GM21381 (cell line): ENCODE results near the gene KRTAP10-11.
"Not testable (repeated sequence)": the region's sequence is repeated elsewhere in the genome, so short reads cannot be mapped to it uniquely, and the experiment has no call there.

Experiments used
- ATAC-seq: cut with Tn5 transposase; IDR thresholded peaks from one replicate; pipeline ENCODE4 v1.9.1; 2021; ENCODE audit warnings: mild to moderate bottlenecking, moderate library complexity; ENCODE audit not compliant: unreplicated experiment

KRTAP10-11 gene, protein sequence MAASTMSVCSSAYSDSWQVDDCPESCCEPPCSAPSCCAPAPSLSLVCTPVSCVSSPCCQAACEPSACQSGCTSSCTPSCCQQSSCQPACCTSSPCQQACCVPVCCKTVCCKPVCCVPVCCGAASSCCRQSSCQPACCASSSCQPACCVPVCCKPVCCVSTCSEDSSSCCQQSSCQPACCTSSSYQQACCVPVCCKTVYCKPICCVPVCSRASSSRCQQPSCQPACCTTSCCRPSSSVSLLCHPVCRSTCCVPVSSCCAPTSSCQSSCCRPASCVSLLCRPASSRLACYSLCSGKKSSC

DNA sequence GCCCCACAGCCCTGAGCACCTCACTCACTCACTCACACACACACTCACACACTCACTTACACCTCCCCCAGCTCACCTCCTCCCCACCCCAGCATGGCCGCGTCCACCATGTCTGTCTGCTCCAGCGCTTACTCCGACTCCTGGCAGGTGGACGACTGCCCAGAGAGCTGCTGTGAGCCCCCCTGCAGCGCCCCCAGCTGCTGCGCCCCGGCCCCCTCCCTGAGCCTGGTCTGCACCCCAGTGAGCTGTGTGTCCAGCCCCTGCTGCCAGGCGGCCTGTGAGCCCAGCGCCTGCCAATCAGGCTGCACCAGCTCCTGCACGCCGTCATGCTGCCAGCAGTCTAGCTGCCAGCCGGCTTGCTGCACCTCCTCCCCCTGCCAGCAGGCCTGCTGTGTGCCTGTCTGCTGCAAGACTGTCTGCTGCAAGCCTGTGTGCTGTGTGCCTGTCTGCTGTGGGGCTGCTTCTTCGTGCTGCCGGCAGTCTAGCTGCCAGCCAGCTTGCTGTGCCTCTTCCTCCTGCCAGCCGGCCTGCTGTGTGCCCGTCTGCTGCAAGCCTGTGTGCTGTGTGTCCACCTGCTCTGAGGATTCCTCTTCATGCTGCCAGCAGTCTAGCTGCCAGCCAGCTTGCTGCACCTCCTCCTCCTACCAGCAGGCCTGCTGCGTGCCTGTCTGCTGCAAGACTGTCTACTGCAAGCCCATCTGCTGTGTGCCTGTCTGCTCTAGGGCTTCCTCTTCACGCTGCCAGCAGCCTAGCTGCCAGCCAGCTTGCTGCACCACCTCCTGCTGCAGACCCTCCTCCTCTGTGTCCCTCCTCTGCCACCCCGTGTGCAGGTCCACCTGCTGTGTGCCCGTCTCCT is at the start of gene KRTAP10-11:
Gene KRTAP10-11 (plus strand): TSS at position 49 of the 856 bp plus-strand sequence. CDS start 45 bp downstream, at position 94.
- ATAC-seq = not testable (repeated sequence)

DNA sequence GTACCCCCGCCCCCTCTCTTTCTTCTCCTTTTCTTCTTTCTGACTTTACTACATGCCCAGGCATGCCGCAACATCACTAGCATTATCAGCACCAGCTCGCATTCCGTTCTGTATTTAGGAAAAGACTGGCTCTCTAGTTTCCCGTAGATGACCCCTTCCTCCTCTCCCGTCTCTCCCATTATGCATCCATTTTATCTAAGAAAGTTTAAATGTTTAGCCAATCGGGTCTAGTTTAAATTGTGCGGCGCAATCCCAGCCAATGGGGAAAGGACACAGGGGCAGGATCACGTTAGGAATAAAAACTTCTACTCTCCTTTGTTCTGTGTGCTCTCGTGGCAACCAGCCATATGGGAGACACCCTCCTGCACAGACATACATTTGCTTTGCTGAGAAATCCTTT is 48.2 kb upstream of the KRTAP10-11 start:
- no peak for ATAC-seq

DNA sequence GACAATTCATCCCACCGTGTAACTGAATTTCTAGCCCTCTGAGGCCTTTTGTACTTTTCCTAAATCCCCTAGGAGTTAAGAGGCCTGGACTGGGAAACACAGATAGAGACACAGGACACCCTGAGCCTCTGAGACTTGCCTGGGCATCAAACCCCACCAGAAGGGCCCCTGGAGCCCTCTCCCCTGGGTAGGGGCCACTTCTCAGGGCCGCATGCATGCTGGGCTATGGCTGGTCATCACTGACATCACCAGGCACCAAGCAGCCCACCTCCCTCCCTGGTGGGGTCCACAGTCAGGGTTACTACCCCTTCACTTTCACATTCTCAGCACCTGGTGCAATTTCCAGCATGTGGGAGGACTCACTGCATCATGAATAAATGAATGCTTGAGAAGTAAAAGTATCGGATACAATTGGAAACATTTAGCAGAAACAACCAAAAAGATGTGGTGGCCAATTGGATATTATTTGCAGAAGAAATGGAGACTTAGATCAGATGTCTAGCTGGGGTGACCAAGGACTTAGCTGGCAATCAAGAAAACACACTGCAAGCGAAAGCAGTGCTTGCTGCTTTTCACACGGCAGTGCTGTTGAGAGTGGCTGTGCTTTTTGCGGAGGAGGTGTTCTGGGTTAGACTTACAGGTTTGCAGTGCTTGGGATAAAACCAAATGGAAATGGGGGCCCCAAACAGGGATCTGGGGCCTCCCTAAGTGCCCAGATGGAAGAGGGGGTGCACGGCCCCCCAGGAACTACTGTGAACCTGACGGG is 46.8 kb upstream of the KRTAP10-11 start:
- no peak for ATAC-seq

DNA sequence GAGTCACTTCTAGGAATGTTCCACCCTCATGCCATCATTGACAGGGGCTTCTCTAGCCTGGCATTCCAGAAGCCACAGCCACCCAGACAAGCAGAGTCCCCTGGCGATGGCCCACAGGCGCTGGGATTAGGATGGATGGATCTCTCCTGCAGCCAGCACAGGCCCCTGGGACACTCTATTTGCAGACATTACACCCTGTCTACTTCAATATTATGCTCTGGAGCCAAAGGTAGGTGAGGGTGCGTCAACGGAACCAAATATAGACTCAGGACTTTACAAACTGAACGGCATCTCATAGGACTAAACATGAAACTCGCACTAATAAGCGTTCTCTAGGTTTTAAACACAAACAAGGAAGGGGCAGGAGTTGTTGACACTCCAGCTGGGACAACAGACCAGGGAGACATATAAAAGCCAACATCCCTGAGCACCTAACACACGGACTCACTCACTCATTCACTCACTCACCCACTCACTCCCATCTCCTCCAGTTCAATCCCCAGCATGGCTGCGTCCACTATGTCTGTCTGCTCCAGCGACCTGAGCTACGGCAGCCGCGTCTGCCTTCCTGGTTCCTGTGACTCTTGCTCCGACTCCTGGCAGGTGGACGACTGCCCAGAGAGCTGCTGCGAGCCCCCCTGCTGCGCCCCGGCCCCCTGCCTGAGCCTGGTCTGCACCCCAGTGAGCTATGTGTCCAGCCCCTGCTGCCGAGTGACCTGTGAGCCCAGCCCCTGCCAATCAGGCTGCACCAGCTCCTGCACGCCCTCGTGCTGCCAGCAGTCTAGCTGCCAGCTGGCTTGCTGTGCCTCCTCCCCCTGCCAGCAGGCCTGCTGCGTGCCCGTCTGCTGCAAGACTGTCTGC is 45.9 kb upstream of the KRTAP10-11 start, which contains the start of gene KRTAP10-7:
Gene KRTAP10-7 (plus strand): TSS at position 480 of the 861 bp plus-strand sequence. CDS start 25 bp downstream, at position 505.
- not testable (repeated sequence) for ATAC-seq

DNA sequence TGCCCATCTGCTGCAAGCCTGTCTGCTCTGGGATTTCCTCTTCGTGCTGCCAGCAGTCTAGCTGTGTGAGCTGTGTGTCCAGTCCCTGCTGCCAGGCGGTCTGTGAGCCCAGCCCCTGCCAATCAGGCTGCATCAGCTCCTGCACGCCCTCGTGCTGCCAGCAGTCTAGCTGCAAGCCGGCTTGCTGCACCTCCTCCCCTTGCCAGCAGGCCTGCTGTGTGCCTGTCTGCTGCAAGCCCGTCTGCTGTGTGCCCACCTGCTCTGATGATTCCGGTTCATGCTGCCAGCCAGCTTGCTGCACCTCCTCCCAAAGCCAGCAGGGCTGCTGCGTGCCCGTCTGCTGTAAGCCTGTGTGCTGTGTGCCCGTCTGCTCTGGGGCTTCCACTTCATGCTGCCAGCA is 45.1 kb upstream of the KRTAP10-11 start:
- not testable (repeated sequence) for ATAC-seq

DNA sequence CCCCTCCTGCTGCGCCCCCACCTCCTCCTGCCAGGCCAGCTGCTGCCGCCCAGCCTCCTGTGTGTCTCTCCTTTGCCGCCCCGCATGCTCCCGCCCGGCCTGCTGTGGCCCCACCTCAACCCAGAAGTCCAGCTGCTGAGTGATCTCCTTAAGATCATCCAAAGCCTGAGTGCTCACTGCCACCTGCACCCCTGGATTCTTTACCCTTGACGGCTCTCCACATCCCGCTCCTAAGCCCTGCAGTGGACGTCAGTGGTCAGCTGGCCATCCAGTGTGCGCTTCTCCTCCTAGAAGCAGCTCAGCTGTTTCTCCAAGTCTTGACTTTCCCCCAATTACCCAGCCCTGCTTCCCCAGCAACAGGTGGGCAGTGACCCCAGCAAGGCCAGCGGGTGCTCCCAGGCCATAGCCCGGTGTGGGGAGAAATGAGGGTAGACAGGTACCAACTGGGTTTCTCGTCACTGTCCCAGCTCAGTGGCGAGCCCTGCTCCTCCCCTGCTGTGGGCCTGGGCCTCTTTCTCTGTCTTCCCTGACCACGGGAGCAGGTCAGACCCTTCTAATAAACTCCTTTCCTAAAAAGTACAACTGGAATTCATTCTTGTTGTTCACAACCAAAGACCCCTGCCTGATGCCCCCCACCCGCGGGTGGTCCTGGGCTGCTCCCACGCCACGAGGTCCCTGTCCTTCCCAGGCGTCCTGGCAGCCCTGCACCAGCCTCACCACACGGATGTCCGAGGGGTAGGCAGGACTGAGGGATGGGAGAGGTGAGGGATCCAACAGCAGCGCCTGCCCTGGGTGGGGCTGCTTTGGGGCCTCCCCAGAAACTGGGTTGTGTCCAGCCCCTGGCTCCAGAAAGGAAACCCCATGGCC is 44.4 kb upstream of the KRTAP10-11 start:
- ATAC-seq = no peak

DNA sequence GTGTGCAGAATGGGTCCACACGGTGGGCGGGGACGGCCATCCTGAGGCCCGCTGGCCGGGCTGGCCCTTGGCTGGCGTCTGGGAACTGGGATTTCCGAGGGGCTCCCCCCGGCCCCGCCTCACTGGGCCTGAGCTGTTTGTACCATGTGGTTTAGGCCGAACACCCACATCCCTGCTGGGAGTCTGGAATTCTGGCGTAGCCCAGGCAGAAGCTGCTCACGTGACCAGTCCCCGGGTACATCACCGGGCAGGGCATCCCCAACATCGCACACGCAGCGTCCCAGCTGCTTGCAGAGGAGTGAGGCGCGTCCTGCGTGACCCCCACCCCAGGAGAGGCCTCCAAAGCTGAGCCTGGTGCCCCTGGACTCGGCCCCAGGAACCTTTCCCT is 43.8 kb upstream of the KRTAP10-11 start:
- ATAC-seq = no peak

DNA sequence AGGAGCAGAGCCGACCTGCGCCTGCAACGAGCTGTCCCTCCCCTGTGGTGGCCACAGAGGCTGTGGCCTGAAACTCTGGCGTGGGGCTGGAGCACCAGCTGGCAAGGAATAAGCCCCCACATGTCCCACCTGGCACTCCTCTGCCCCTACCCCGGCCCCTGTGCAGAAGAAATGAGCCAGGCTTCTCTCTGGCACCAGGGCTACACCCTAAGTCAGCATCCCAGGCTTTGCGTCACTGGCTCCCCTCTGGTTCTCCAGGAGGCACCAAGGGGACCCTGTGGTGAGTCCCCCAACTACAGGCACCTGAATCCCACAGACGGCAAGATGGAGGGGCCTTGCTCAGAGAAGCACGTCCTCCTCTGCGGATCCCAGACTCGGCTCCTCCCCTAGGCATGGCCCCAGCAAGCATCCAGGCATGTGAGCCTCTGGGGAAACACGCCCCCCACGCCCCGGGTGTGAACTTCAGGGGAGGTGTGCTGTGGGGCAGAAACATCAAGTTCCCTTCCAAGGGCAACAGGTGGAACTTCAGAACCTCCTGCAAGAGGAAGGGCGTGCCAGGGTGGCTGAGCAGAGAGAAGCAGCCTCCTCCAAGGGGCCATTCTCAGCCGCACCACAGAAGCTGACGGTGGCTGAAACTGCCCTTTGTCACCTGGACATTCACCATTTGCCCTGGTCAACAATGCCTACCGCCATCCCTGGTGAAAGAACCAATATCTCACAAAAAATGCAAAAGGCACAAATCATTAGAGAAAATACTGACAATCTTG is 42.9 kb upstream of the KRTAP10-11 start:
- no peak for ATAC-seq

DNA sequence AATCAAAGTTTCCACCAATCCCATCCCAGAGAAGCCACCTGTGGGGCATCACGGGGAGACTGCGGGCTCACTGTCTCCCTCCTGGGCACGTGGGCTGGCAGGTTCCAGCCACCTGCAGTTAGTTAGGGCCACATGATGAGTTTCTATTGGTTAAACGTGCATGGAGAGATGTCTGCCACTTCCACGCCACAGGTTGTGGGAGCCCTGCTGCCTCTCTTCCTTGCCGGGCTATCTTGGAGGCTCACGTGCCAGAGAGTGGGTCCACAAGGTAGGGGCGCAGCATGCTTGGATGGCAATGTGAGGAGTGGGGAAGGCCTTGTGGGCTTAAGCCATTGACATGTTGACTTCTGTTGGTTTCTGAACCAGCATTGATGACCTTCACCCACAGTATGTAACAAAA is 42.3 kb upstream of the KRTAP10-11 start:
- no peak for ATAC-seq

DNA sequence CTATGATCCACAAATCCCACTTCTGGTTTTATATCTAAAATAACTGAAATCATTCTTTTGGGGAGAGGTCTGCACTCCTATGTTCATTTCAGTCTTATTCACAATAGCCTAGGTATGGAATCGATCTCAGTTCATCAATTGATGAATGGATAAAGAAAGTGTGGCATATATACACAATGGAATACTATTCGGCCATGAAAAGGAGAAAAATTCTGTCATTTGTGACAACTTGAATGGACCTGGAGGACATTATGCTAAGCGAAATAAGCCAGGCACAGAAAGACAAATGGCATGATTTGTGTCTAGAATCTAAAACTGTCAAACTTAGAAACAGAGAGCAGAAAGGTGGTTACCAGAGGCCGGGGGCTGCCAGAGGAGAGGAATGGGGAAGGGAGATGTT is 39.7 kb upstream of the KRTAP10-11 start:
- no peak for ATAC-seq

DNA sequence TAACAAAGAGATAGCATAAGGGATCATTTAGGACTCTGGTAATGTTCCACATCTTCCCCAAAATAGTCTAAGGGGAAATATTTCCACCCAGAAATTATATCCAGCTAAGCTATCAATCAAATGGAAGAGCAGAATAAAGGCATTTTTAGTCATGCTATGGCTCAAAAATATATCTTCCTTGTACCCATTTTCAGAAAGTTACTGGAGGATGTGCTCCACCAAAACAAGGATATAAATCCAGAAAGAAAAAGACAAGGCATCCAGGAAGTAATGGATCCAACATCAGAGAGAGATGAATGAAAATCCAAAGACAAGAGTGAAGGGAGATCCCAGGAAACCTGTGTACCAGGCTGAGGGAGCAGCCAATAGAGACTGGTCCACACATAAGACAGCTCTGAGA is 37.0 kb upstream of the KRTAP10-11 start:
- ATAC-seq = no peak

DNA sequence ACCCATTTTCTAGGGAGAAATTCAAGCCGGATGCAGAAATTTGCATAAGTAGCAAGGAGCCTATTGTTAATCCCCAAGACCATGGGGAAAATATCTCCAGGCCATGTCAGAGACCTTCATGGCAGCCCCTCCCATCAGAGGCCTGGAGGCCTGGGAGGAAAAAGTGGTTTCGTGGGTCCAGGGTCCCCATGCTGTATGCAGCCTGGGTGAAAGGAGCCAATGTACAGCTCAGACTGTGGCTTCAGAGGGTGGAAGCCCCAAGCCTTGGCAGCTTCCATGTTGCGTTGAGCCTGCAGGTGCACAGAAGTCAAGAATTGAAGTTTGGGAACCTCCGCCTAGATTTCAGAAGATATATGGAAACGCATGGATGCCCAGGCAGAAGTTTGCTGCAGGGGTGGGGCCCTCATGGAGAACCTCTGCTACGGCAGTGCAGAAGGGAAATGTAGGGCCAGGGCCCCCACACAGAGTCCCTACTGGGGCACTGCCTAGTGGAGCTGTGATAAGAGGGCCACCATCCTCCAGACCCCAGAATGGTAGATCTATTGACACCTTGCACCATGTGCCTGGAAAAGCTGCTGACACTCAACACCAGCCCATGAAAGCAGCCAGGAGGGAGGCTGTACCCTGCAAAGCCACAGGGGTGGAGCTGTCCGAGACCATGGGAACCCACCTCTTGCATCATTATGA is 35.9 kb upstream of the KRTAP10-11 start:
- not testable (repeated sequence) for ATAC-seq

DNA sequence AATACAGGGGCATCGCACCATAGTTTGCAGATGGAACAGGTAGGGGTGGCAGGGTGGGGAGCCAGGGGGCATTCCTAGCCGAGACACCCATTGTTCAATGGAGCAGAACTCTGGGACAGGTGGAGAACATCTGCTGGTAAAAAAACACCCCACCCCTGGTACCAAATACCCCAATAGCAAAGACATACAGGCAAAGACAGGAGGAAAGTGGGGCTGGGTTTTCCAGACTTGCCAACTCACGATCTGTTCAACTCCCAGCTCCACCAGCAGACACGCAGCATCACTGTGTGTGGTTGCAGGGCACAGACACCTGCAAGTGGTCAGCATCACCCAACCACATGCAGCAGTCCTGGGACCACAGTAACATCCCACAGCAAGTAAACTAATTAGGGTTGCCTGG is 34.7 kb upstream of the KRTAP10-11 start:
- ATAC-seq = no peak

DNA sequence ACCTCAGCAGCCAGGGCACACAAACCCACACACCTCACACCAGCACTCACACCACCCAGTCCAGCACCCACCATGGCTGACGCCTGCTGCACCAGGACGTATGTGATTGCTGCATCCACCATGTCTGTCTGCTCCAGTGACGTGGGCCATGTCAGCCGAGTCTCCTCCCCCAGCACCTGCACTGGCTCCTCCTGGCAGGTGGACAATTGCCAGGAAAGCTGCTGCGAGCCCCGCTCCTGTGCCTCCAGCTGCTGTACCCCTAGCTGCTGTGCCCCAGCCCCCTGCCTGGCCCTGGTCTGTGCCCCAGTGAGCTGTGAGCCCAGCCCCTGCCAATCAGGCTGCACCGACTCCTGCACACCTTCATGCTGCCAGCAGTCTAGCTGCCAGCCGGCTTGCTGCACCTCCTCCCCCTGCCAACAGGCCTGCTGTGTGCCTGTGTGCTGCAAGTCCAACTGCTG is 34.2 kb upstream of the KRTAP10-11 start, which contains the start of gene KRTAP10-8:
Gene KRTAP10-8 (plus strand): TSS at position 51 of the 458 bp plus-strand sequence. CDS start 22 bp downstream, at position 73.
- ATAC-seq = no peak

DNA sequence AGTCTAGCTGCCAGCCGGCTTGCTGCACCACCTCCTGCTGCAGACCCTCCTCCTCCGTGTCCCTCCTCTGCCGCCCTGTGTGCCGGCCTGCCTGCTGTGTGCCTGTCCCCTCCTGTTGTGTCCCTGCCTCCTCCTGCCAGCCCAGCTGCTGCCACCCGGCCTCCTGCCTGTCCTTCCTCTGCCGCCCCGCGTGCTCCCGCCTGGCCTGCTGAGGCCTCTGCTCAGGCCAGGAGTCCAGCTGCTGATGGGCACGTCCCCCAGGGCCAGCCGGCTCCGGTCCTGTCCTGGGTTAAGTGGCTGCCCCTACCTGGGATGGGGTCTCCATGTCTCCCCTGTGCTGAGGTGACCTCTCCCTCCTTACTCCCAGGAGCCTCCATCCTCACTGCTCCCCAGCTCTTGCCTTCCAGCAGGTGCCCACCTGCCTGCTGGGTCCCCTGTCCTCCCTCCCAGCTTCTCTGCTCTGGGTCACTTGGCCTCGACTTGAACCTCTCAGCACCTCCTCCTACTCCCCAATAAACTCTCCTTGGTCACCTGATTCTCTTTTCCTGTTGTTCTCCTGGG is 33.5 kb upstream of the KRTAP10-11 start:
- ATAC-seq = no peak

DNA sequence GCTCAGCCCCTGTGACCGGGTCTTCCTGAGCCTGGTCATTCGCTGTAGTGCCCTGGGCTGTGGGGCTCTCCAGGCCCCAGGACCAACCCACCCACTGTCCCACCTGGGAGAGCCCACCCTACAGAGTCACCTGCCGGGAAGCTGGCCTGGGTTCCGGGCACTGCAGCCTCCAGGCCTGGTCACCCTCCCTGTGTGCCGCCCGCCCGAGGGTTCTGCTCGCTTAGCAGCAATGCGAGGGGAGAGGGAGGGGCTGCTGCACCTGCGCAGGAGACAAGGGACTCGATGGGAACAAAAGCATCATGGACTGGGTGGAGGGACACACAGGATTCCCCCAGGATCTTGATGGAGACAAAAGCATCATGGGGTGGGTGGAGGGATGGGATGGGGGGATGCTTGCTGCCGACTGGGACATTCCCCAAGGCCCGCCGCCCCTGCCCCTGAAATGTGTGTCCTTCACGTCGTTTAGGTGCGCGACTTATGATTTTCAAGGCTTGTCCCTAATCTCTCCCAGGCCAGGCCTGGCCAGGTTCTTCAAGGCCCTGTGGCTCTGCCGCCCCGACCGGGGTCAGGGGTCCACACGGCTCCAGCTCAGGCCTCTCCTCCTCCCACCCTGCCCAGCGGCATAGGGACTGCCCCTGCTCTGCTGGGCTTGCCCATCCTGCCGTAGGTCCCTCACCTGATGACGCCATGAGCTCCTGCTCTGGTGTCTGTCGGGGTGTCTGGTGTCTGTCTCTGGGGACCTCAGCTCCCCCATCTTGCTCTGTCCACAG is 32.6 kb upstream of the KRTAP10-11 start:
- ATAC-seq = no peak

DNA sequence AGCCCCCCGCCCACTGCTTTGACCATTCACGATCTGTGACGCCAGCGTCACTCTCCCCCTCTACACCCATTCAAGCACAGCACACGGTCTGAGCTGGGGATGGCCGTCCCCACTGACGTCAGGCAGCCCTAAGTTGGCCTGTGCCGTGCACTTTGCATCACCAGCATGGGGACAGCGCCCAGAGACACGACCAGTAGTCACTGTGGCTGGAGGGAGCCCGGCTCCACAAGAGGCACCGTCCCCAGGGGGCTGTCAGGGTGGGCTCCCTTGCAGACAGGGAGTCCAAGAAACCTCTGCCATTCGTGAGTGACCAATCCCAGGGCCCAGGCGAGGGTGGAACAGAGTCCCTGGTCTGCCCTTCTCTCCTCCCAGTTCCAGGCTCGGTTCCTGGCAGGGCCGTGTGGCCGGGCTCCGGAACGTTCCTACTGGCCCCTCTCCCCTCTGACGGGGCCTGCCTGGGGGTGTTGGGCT is 32.0 kb upstream of the KRTAP10-11 start:
- ATAC-seq = no peak
